Muscle layer of colon (tissue), 2 donors: ENCODE results near the gene TMPRSS4.

ENCODE experiments used
- H3K27ac ChIP-seq: one replicate; pipeline ENCODE4 v1.7.0; 2013; ENCODE audit warnings: low read depth, mild to moderate bottlenecking, low read length, moderate library complexity
- H3K27me3 ChIP-seq, 2 donors: one replicate each; pipeline ENCODE4 v1.7.0; 2013; ENCODE audit warnings: low read length in 2 of 2, mild to moderate bottlenecking in 2 of 2; ENCODE audit not compliant: insufficient read depth in 2 of 2, control insufficient read depth in 1 of 2
- H3K36me3 ChIP-seq: one replicate; pipeline ENCODE4 v1.7.0; 2013; ENCODE audit warnings: mild to moderate bottlenecking, low read length; ENCODE audit not compliant: insufficient read depth
- H3K4me1 ChIP-seq: one replicate; pipeline ENCODE4 v1.7.0; 2013; ENCODE audit warnings: mild to moderate bottlenecking, low read length; ENCODE audit not compliant: insufficient read depth
- H3K4me3 ChIP-seq, 2 donors: one replicate each; pipeline ENCODE4 v1.7.0; 2013; ENCODE audit warnings: low read length in 2 of 2, low read depth in 1 of 2, mild to moderate bottlenecking in 1 of 2, moderate library complexity in 1 of 2
- H3K9ac ChIP-seq: one replicate; pipeline ENCODE4 v1.7.0; 2013; ENCODE audit warnings: low read length
- H3K9me3 ChIP-seq: one replicate; pipeline ENCODE4 v1.7.0; 2013; ENCODE audit warnings: mild to moderate bottlenecking, low read length
- donor health status: abdominal sarcoma.
- donor health status: Adenocarcinoma of cecum.

TMPRSS4 gene

GRCh38 chr11:118129471-118130172 lies 52.7 kb downstream of the TMPRSS4 start:
- H3K27me3 ChIP-seq, result no peaks in the 10 kb centered on the region
- H3K9me3 ChIP-seq, result no peaks in the 10 kb centered on the region
- H3K9ac ChIP-seq, result no peak overlapping the region
- peaks cover 7% of the 10 kb centered on the region for H3K4me1 ChIP-seq
- H3K36me3 ChIP-seq, result no peaks in the 10 kb centered on the region
- H3K4me3 ChIP-seq, result no peak overlapping the region
- H3K27ac ChIP-seq, result no peak overlapping the region

- no peak overlapping the region for H3K4me3 ChIP-seq
- H3K36me3 ChIP-seq, result no peaks in the 10 kb centered on the region
- no peak overlapping the region for H3K27ac ChIP-seq
- peaks cover 0 to 5% of the 10 kb centered on the region in 2 donors for H3K27me3 ChIP-seq
- H3K9me3 ChIP-seq, result no peaks in the 10 kb centered on the region
- no peak overlapping the region for H3K9ac ChIP-seq
- peaks cover 7% of the 10 kb centered on the region for H3K4me1 ChIP-seq
Measured at GRCh38 chr11:118132385-118133151, 55.7 kb downstream of the TMPRSS4 start.

- Histone ChIP-seq H3K27ac (no peak overlapping the region), H3K9me3 (no peaks in the 10 kb centered on the region), H3K9ac (no peak overlapping the region), H3K4me3 (no peak overlapping the region), H3K27me3 (peaks cover 0 to 5% of the 10 kb centered on the region in 2 donors), H3K4me1 (peaks cover 7% of the 10 kb centered on the region), H3K36me3 (no peaks in the 10 kb centered on the region)
Measured at GRCh38 chr11:118133816-118134215, 56.9 kb downstream of the TMPRSS4 start.

- Histone ChIP-seq H3K4me3 (no peak overlapping the region), H3K27me3 (peaks cover 0 to 5% of the 10 kb centered on the region in 2 donors)
Measured at GRCh38 chr11:118135051-118135795, 58.3 kb downstream of the TMPRSS4 start.

GRCh38 chr11:118135796-118136165 lies 58.9 kb downstream of the TMPRSS4 start:
- H3K4me3 ChIP-seq, result no peak overlapping the region
- no peak overlapping the region for H3K27ac ChIP-seq
- H3K9ac ChIP-seq, result no peak overlapping the region
- no peaks in the 10 kb centered on the region for H3K9me3 ChIP-seq
- H3K4me1 ChIP-seq, result no peaks in the 10 kb centered on the region
- H3K27me3 ChIP-seq, result peaks cover 3 to 10% of the 10 kb centered on the region in 2 donors
- no peaks in the 10 kb centered on the region for H3K36me3 ChIP-seq

More at GRCh38 chr11:118135051-118135795, 58.3 kb downstream of the TMPRSS4 start:
- no peak overlapping the region for H3K27ac ChIP-seq
- no peaks in the 10 kb centered on the region for H3K4me1 ChIP-seq
- no peaks in the 10 kb centered on the region for H3K36me3 ChIP-seq
- H3K9ac ChIP-seq, result no peak overlapping the region
- no peaks in the 10 kb centered on the region for H3K9me3 ChIP-seq

- Histone ChIP-seq H3K4me1 (no peaks in the 10 kb centered on the region), H3K36me3 (no peaks in the 10 kb centered on the region), H3K4me3 (no peak overlapping the region), H3K9me3 (no peaks in the 10 kb centered on the region), H3K9ac (no peak overlapping the region), H3K27ac (no peak overlapping the region), H3K27me3 (peaks cover 5 to 10% of the 10 kb centered on the region in 2 donors)
Measured at GRCh38 chr11:118136341-118136740, 59.5 kb downstream of the TMPRSS4 start.

- Histone ChIP-seq H3K9me3 (no peaks in the 10 kb centered on the region), H3K27me3 (peaks cover 5 to 10% of the 10 kb centered on the region in 2 donors), H3K4me1 (no peaks in the 10 kb centered on the region), H3K9ac (no peak overlapping the region), H3K36me3 (no peaks in the 10 kb centered on the region), H3K27ac (no peak overlapping the region), H3K4me3 (no peak overlapping the region)
Measured at GRCh38 chr11:118136801-118137200, 59.9 kb downstream of the TMPRSS4 start.

GRCh38 chr11:118138839-118139420 lies 62.1 kb downstream of the TMPRSS4 start:
- Histone ChIP-seq H3K9ac (no peak overlapping the region), H3K36me3 (no peaks in the 10 kb centered on the region), H3K4me3 (no peak overlapping the region), H3K9me3 (no peaks in the 10 kb centered on the region), H3K4me1 (no peaks in the 10 kb centered on the region), H3K27ac (no peak overlapping the region), H3K27me3 (peaks cover 5 to 10% of the 10 kb centered on the region in 2 donors)

GRCh38 chr11:118139578-118139977 lies 62.7 kb downstream of the TMPRSS4 start:
- H3K27me3 ChIP-seq, result peaks cover 5 to 10% of the 10 kb centered on the region in 2 donors
- H3K9ac ChIP-seq, result no peak overlapping the region
- no peaks in the 10 kb centered on the region for H3K36me3 ChIP-seq
- H3K9me3 ChIP-seq, result no peaks in the 10 kb centered on the region
- H3K4me3 ChIP-seq, result no peak overlapping the region
- H3K4me1 ChIP-seq, result no peaks in the 10 kb centered on the region
- no peak overlapping the region for H3K27ac ChIP-seq

GRCh38 chr11:118142081-118142480 lies 65.2 kb downstream of the TMPRSS4 start:
- Histone ChIP-seq H3K27ac (no peak overlapping the region), H3K4me3 (no peak overlapping the region), H3K9me3 (no peaks in the 10 kb centered on the region), H3K9ac (no peak overlapping the region), H3K27me3 (peaks cover 5% of the 10 kb centered on the region in 2 donors), H3K4me1 (no peaks in the 10 kb centered on the region), H3K36me3 (no peaks in the 10 kb centered on the region)

GRCh38 chr11:118142809-118143208 lies 65.9 kb downstream of the TMPRSS4 start:
- Histone ChIP-seq H3K4me1 (no peaks in the 10 kb centered on the region), H3K27ac (no peak overlapping the region), H3K9me3 (no peaks in the 10 kb centered on the region), H3K27me3 (peaks cover 5% of the 10 kb centered on the region in 2 donors), H3K36me3 (no peaks in the 10 kb centered on the region), H3K9ac (no peak overlapping the region), H3K4me3 (no peak overlapping the region)
